Activated CD4-positive, alpha-beta T cell treated with anti-CD3 and anti-CD28 coated beads, Interleukin-2, amount 50 U/mL, for 16 hours (primary cell): ENCODE data around the gene SCGB2A2.

Source experiments
- DNase-seq: peaks from one replicate; pipeline ENCODE4 v3.0.0-alpha.2; 2020

SCGB2A2 gene

GRCh38 chr11:62307950-62308349, 38.0 kb downstream of the SCGB2A2 start:
- DNase-seq: no peak

GRCh38 chr11:62309991-62310390, 40.0 kb downstream of the SCGB2A2 start:
- no peak for DNase-seq

- no peak for DNase-seq
Measured at GRCh38 chr11:62315431-62315830, 45.5 kb downstream of the SCGB2A2 start.

- no peak for DNase-seq
Measured at GRCh38 chr11:62322524-62322923, 52.6 kb downstream of the SCGB2A2 start.
